ENCODE data around the gene PLP2.

Gene PLP2

GRCh38 chrX:49176421-49177326 is 5.0 kb downstream of the PLP2 start:
- no peaks in the 10 kb centered on the region for H3K36me3 ChIP-seq (replicated peaks)
- no peak overlapping the region for H3K27ac ChIP-seq
- TF ChIP-seq CTCF (IDR thresholded peaks at IDR 0.05; ENCODE audit: low read depth, low read length, missing control alignments): no peak
- in situ Hi-C loops (cut with HindIII; ENCODE audit: low pct_ligation_motif_present, low sequenced_read_pairs): no loop called here
- H3K4me3 ChIP-seq (ENCODE audit: low read depth, low read length): no peak overlapping the region
- H3K27me3 ChIP-seq (replicated peaks): no peaks in the 10 kb centered on the region
- no peak for DNase-seq

GRCh38 chrX:49177338-49177833 is 5.7 kb downstream of the PLP2 start:
- Histone ChIP-seq H3K36me3 (replicated peaks) (no peaks in the 10 kb centered on the region), H3K27me3 (replicated peaks) (no peaks in the 10 kb centered on the region), H3K4me3 (ENCODE audit: low read depth, low read length) (no peak overlapping the region), H3K27ac (no peak overlapping the region)
- peak; percentile 16 for TF ChIP-seq CTCF (IDR thresholded peaks at IDR 0.05; ENCODE audit: low read depth, low read length, missing control alignments)
- in situ Hi-C loops (cut with HindIII; ENCODE audit: low pct_ligation_motif_present, low sequenced_read_pairs): no loop called here
- no peak for DNase-seq

GRCh38 chrX:49177873-49178480 is 6.3 kb downstream of the PLP2 start:
- in situ Hi-C loops (cut with HindIII; ENCODE audit: low pct_ligation_motif_present, low sequenced_read_pairs): no loop called here
- no peak overlapping the region for H3K27ac ChIP-seq

GRCh38 chrX:49178537-49178936 is 6.8 kb downstream of the PLP2 start:
- Histone ChIP-seq H3K27me3 (replicated peaks) (no peaks in the 10 kb centered on the region), H3K4me3 (ENCODE audit: low read depth, low read length) (no peak overlapping the region), H3K36me3 (replicated peaks) (peaks cover 2% of the 10 kb centered on the region), H3K27ac (no peak overlapping the region)
- no peak for DNase-seq
- no peak for TF ChIP-seq CTCF (IDR thresholded peaks at IDR 0.05; ENCODE audit: low read depth, low read length, missing control alignments)
- in situ Hi-C loops (cut with HindIII; ENCODE audit: low pct_ligation_motif_present, low sequenced_read_pairs): no loop called here

More at GRCh38 chrX:49177873-49178480, 6.3 kb downstream of the PLP2 start:
- no peak for TF ChIP-seq CTCF (IDR thresholded peaks at IDR 0.05; ENCODE audit: low read depth, low read length, missing control alignments)
- Histone ChIP-seq H3K4me3 (ENCODE audit: low read depth, low read length) (no peak overlapping the region), H3K27me3 (replicated peaks) (no peaks in the 10 kb centered on the region), H3K36me3 (replicated peaks) (peaks cover 2% of the 10 kb centered on the region)
- no peak for DNase-seq

- H3K36me3 ChIP-seq (replicated peaks): peaks cover 2% of the 10 kb centered on the region
- in situ Hi-C loops (cut with HindIII; ENCODE audit: low pct_ligation_motif_present, low sequenced_read_pairs): no loop called here
- DNase-seq: no peak
Measured at GRCh38 chrX:49179358-49179757, 7.7 kb downstream of the PLP2 start.

More at GRCh38 chrX:49179358-49179757, 7.7 kb downstream of the PLP2 start:
- no peak for TF ChIP-seq CTCF (IDR thresholded peaks at IDR 0.05; ENCODE audit: low read depth, low read length, missing control alignments)
- no peak overlapping the region for H3K27ac ChIP-seq
- no peak overlapping the region for H3K4me3 ChIP-seq (ENCODE audit: low read depth, low read length)
- no peaks in the 10 kb centered on the region for H3K27me3 ChIP-seq (replicated peaks)
